ENCODE measurements around the gene WNT11.

WNT11 gene

GRCh38 chr11:76173663-76174062, 32.6 kb downstream of the WNT11 start:
- no peak for DNase-seq

GRCh38 chr11:76172583-76172982, 33.7 kb downstream of the WNT11 start:
- no peak for DNase-seq

DNA sequence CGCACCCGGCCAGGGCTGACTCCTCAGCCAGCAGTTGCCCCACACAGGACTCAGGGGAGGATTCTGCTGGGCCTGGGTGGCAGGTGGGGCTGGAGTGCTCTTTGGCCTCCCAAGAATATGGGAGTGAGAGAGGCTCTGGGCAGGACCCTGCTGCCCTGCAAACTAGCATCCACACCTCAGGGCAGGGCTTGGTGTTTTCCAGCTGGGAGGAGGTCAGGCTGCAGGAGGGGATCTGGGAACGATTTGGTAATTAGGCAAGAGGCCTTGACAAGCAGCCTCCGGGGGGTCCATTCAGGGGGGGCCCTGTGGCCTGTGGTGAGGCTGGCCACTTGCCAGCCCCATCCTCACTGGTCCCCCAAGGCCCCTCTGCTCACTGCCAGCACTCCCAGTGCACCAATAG, 35.8 kb downstream of the WNT11 start:
- DNase-seq, result no peak

DNA sequence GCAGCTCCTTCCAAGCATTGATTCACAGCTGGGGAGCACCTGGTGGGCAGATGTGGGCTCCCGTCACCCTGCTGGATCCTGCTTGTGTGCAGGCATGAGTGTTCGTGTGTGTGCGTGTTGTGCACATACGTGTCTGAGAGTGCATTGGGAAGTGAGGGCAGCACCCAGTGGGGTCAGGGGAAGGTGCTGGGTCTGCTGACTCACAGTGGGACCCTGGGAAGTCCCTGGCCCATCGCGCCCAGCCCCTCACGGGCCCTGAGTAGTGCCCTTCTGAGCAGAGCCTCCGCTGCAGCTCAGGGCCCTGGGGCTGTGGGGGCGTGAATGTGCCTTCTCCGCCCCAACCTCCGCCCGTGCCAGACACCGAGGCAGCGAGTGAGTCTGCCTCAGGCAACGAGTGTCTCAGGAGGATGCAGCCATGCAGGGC, 36.8 kb downstream of the WNT11 start:
- no peak for DNase-seq

- DNase-seq, result no peak
These were observed 38.7 kb downstream of the WNT11 start for GRCh38 chr11:76167590-76167989.

DNA sequence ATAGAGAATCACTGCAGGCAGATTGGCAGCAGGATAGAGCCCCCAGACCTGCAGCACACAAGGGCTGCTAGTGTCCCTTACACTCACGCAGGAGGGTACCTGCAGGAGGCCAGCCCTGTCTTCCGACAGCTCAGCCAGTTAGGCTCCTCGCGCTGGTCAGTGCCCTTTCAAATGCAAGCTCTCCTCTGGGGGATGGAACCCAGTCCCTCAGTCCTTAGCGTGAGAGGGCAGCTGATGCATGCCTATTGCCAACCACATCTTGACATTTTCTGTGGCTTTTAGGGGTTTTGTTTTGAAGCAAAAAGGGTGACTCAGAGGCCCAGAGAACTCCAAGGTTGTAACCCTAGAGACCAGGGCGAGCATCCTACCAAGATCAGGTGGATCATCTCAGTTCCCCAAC, 40.0 kb downstream of the WNT11 start:
- DNase-seq, result no peak

DNA sequence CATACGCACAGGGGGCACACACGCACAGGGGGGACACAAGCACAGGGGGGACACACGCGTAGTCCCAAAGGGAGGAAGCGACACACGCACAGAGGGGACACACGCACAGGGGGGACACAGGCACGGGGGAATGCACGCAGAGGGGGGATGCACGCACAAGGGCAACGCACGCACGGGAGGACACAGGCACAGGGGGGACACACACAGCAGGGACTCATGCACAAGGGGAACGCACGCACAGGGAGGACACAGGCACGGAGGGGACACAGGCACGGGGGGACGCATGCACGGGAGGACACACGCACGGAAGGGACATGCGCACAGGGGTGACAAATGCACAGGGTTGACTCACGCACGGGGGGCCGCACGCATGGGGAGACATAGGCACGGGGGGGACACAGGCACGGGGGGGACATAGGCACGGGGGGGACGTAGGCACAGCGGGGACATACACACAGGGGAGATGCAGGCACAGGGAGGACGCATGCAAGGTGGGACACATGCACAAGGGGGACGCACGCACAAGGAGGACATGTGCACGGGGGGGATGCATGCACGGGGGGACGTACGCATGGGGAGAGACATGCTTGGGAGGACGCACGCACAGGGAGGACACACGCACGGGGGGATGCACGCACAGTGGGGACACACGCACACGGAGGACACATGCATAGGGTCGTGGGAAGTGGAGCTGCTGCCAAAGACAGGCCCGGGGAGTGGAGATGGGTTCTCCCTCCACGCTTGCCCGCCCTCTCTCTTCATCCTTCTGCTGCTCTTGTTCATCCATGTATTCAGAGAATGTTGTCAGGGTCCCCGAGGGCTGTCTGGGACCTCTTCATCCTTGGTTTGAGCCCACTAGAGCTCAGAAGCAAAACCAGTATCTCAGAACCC, 41.2 kb downstream of the WNT11 start:
- DNase-seq, result no peak

DNA sequence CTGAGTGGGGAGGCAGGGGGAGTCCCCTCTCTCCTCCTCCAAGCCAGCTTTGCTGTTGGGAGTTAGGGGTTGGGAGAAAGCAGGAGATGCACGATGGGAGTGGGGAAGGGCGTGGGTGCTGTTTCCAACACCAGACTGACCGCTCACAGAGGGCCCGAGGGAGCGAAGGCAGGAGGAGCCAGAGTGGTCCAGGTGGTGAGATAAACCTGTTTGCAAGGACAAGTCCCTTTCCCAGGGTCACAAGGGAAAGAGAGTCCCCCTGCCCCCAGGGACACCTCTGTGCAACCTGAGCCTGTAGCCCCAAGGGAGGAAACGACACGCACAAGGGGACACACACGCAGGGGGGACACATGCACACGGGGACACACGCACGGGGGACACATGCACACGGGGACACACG, 42.2 kb downstream of the WNT11 start:
- no peak for DNase-seq

DNA sequence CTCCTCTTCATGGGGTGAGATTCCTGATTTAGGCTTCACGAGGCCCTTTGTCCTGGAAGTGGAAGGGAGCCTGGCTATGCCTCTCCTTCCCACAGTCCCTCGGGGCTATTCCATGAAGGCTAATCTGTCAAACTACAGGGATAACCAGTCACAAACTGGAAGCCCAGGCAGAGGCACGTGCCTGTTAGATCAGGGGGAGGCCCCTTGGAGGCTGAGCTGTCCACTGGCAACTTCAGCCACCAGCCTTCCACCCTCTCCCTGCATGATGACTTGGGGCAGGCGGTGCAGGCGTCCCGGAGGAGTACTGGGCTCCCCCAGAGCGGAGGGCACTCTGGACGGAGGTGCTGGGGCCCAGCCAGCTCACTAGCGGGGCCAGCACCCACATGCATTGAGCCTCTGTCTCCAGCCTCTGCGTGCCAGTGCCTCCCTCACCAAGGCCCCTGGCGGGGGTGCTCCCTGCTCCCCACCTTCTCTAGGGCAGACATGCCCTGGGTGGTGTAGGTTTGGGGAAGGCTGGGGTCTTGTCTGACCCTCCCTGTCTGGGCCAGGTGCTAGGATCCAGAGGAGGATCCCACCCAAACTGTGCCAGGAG, 42.9 kb downstream of the WNT11 start:
- DNase-seq, result no peak

DNA sequence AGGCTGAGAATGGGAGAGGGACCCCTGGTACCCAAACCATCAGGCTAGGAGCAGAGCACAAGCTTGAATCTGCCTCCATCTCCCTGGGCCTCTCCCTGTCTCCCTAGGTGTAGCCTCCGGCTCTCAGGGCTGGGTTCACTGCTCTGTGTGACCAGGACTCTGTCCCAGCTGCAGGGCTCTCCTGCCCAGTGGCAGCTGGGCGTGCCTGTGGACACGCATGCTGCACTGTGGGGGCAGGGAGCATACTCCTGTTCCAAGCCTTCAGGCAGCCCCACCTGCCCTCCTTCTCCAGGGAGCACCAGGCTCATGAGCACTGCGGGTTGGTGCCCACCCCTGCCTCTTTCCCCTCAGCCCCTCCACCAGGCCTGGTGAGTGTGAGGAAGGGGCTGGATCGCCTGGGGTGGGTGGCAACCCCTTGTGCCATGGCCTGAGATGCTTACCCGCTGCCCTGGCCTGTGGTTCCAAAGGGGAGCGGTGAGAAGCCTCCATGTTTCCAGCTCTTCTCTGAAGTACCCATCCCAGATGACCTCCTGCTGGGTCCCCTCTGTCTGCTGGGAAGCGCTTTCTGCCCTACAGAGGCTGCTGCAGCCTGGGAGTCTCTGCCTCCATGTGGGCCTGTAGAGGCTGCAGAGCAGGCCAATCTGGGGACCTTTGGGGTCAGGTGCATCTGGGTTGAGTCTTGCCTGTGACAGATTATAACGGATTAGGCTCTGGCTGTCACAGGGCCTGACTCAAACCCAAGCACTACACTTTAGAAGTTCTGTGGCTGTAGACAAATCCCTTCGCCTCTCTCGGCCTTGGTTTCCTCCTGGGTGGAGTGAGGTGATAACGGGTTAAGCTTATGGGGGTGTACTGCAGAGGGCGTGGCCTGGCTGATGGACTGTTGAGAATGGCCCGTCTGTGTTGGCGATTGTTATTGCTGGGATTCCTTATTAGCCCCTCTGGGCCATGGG, 43.7 kb downstream of the WNT11 start:
- DNase-seq, result no peak

- no peak for DNase-seq
These were observed 44.9 kb downstream of the WNT11 start for GRCh38 chr11:76161261-76161961.

GRCh38 chr11:76160856-76161255, 45.4 kb downstream of the WNT11 start:
- DNase-seq, result no peak

GRCh38 chr11:76159983-76160661, 46.2 kb downstream of the WNT11 start:
- DNase-seq, result no peak

DNA sequence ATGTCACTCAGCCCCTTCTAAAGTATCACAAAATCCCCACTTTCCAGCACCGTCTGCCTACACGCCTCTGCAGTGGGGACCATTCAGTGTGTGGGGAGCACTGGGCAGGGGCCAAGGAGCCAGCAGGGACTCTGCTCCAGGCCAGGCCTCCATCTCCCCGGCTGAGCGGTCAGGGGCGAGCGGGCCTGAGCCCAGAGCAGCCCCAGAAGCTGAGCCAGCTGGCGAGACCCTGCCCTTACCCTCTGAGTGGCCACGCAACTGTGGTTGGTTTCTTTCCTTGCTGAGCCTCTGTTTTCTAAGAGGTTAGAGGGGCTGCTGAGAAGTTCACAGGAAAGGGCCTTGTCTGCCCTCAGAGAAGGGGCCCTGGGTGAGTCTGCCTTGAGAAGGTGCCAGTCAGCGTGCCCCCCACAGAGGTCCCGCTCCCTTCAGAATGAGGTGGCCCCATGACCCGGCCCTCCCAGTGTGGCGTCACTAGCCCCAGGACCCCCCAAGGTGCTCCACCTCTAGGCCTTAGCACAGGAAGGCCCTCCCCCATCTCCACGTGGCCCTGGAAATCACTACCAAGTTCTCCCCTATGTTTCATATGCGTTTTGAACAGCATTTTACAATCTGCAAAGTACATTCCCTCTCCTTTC, 46.9 kb downstream of the WNT11 start:
- DNase-seq, result no peak

GRCh38 chr11:76158394-76159302, 47.7 kb downstream of the WNT11 start:
- no peak for DNase-seq

GRCh38 chr11:76157891-76158290, 48.4 kb downstream of the WNT11 start:
- no peak for DNase-seq

GRCh38 chr11:76156971-76157427, 49.3 kb downstream of the WNT11 start:
- no peak for DNase-seq

GRCh38 chr11:76155500-76156227, 50.6 kb downstream of the WNT11 start:
- DNase-seq, result no peak

- no peak for DNase-seq
These were observed 52.8 kb downstream of the WNT11 start for GRCh38 chr11:76153571-76153923.

Data from AML-193 (cell line).